HL-60 (cell line): ENCODE measurements around the gene CFAP299.
"Not testable (repeated sequence)": the region's sequence is repeated elsewhere in the genome, so short reads cannot be mapped to it uniquely, and the experiment has no call there.

Source experiments
- DNase-seq, 2 experiments: peaks; one replicate each; pipeline ENCODE4 v3.0.0-alpha.2; 2010 to 2020; ENCODE audit warnings: low read depth in 1 of 2, low spot score in 1 of 2
- H3K27ac ChIP-seq: fragments of 250-450 bp; sonication (Bioruptor Pico); replicated peaks from 2 replicates; pipeline ENCODE4 v1.5.1; 2020; ENCODE audit warnings: mild to moderate bottlenecking, moderate library complexity
- H3K27me3 ChIP-seq: fragments of 250-450 bp; sonication (Bioruptor Pico); 2 replicates; pipeline ENCODE4 v1.5.1; 2021; ENCODE audit warnings: mild to moderate bottlenecking, moderate library complexity; ENCODE audit not compliant: insufficient read depth, poor library complexity, severe bottlenecking
- H3K4me3 ChIP-seq: replicated peaks from 2 replicates; pipeline ENCODE4 v1.5.1; 2011; ENCODE audit warnings: mild to moderate bottlenecking, control low read depth, low read length; ENCODE audit not compliant: insufficient read depth
- GABPA ChIP-seq: IDR thresholded peaks from 2 replicates; pipeline ENCODE4 v1.6.1; 2012; ENCODE audit warnings: low read depth
- POLR2AphosphoS5 ChIP-seq: IDR thresholded peaks from 2 replicates; pipeline ENCODE4 v1.6.1; 2012; ENCODE audit warnings: low read depth
- SPI1 ChIP-seq: IDR thresholded peaks from 2 replicates; pipeline ENCODE4 v1.6.1; 2012; ENCODE audit warnings: low read depth, mild to moderate bottlenecking, borderline replicate concordance
- TF ChIP-seq, protein P1 (sequence below): IDR thresholded peaks from 2 replicates; pipeline ENCODE4 v1.6.1; 2012; ENCODE audit warnings: low read depth; ENCODE audit not compliant: insufficient replicate concordance
- TF ChIP-seq, protein P2 (sequence below): IDR thresholded peaks from one replicate; pipeline ENCODE4 v1.5.1; 2011; ENCODE audit warnings: low read length, control low read depth, inconsistent platforms; ENCODE audit not compliant: insufficient read depth

The CFAP299 gene

DNA sequence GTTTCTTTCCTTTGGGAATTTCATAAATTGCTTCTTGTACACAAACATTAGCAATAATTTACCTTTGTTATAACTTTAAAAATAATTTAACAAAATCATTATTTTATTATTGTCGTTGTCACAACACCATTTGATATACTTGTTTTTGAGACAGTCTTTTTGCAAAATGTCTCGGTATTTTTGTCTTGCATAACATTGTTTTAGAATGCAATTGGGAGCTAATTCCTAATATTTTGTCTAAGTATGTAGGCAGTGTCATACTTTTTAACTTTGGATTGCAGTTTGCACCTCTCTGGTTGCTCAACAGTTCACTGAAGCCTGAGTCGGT is 340 bp upstream of the CFAP299 start:
- Histone ChIP-seq H3K4me3 (peak overlapping the region; percentile 56; the same call in 1 of the 2 replicates), H3K27me3 (peaks cover 21% of the 10 kb centered on the region), H3K27ac (no peak overlapping the region)
- no peak for DNase-seq
- TF ChIP-seq, protein P1, sequence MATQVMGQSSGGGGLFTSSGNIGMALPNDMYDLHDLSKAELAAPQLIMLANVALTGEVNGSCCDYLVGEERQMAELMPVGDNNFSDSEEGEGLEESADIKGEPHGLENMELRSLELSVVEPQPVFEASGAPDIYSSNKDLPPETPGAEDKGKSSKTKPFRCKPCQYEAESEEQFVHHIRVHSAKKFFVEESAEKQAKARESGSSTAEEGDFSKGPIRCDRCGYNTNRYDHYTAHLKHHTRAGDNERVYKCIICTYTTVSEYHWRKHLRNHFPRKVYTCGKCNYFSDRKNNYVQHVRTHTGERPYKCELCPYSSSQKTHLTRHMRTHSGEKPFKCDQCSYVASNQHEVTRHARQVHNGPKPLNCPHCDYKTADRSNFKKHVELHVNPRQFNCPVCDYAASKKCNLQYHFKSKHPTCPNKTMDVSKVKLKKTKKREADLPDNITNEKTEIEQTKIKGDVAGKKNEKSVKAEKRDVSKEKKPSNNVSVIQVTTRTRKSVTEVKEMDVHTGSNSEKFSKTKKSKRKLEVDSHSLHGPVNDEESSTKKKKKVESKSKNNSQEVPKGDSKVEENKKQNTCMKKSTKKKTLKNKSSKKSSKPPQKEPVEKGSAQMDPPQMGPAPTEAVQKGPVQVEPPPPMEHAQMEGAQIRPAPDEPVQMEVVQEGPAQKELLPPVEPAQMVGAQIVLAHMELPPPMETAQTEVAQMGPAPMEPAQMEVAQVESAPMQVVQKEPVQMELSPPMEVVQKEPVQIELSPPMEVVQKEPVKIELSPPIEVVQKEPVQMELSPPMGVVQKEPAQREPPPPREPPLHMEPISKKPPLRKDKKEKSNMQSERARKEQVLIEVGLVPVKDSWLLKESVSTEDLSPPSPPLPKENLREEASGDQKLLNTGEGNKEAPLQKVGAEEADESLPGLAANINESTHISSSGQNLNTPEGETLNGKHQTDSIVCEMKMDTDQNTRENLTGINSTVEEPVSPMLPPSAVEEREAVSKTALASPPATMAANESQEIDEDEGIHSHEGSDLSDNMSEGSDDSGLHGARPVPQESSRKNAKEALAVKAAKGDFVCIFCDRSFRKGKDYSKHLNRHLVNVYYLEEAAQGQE: no peak
- TF ChIP-seq SPI1 (no peak), GABPA (no peak), POLR2AphosphoS5 (no peak)
- TF ChIP-seq, protein P2, sequence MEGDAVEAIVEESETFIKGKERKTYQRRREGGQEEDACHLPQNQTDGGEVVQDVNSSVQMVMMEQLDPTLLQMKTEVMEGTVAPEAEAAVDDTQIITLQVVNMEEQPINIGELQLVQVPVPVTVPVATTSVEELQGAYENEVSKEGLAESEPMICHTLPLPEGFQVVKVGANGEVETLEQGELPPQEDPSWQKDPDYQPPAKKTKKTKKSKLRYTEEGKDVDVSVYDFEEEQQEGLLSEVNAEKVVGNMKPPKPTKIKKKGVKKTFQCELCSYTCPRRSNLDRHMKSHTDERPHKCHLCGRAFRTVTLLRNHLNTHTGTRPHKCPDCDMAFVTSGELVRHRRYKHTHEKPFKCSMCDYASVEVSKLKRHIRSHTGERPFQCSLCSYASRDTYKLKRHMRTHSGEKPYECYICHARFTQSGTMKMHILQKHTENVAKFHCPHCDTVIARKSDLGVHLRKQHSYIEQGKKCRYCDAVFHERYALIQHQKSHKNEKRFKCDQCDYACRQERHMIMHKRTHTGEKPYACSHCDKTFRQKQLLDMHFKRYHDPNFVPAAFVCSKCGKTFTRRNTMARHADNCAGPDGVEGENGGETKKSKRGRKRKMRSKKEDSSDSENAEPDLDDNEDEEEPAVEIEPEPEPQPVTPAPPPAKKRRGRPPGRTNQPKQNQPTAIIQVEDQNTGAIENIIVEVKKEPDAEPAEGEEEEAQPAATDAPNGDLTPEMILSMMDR: no peak

DNA sequence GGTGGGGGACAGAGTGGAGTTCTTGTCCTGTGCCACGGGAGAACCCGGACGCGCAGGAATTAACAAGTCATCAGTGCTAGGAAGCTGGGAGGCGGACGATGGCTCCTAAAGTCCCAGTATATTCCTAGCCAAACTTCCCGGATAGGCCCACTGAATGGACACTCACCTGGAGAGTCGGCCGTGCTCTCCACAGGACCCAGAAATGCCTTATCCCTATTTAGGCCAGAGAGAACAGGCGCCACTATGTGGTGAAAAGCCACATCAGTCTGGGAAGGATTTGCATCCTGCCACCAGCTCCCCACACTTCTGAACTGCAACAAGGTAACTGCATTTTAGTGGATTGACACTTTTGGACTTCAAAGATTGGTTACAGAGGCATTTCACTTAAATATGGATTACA is 1.1 kb downstream of the CFAP299 start:
- Histone ChIP-seq H3K27ac (no peak overlapping the region), H3K4me3 (no peak overlapping the region), H3K27me3 (peaks cover 21% of the 10 kb centered on the region)
- TF ChIP-seq GABPA: no peak
- DNase-seq: peak in 1 of 2 experiments; percentile 2

DNA sequence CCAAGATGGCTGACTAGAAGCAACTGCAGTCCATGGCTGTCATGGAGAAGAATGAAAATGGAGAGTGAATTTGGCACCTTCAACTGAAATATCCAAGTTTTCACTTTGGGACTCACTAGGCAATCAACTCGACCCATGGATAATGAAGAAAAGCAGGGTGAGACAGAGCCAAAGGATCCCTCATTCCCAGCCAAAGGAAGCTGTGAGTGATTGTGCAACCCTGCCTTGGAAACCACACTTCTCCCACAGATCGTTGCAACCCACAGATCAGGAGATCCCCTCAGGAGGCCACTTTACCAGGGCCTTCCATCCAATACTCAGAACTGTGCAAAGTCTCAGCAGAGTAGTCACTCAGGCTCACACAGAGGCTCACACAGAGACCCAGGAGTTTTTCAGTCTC is 4.5 kb downstream of the CFAP299 start:
- Histone ChIP-seq H3K27ac (no peak overlapping the region), H3K4me3 (no peak overlapping the region), H3K27me3 (peaks cover 16% of the 10 kb centered on the region)
- no peak for TF ChIP-seq POLR2AphosphoS5
- TF ChIP-seq, protein P1: no peak
- TF ChIP-seq GABPA: no peak
- no peak for TF ChIP-seq SPI1
- TF ChIP-seq, protein P2: no peak
- DNase-seq: no peak

DNA sequence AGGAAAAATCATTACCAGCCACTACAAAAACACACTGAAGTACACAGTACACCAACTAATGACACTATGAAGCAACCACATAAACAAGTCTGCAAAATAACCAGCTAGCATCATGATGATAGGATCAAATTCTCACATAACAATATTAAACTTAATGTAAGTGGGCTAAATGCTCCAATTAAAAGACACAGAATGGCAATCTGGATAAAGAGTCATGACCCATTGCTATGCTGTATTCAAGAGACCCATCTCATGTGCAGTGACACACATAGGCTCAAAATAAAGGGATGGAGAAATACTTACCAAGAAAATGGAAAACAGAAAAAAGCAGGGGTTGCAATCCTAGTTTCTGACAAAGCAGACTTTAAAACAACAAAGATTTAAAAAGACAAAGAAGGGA is 7.2 kb downstream of the CFAP299 start:
- H3K27me3 ChIP-seq, H3K4me3 ChIP-seq, DNase-seq, H3K27ac ChIP-seq: not testable (repeated sequence)

DNA sequence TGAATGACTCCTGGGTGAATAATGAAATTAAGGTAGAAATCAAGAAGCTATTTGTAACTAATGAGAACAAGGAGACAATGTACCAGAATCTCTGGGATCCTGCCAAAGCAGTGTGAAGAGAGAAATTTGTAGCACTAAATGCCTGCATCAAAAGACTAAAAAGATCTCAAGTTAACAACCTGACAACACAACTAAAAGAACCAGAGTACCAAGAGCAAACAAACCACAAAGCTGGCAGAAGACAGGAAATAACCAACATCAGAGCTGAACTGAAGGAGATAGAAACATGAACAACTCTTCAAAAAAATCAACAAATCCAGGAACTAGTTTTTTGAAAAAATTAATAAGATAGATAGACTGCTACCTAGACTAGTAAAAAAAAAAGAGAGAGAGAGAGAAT is 8.4 kb downstream of the CFAP299 start:
- no peaks in the 10 kb centered on the region for H3K27me3 ChIP-seq
- DNase-seq: no peak
- H3K4me3 ChIP-seq: no peak overlapping the region
- TF ChIP-seq SPI1 (no peak), POLR2AphosphoS5 (no peak), GABPA (no peak)
- TF ChIP-seq, protein P2: no peak
- TF ChIP-seq, protein P1: no peak
- no peak overlapping the region for H3K27ac ChIP-seq
